ENCODE measurements around the gene LYST. TPM values are rescaled to one million over a fixed set of nuclear protein-coding genes. Genes with fewer than 3 reads are reported as not detected.
A peak's percentile ranks its signal among the peaks of the same experiment; 100 is the strongest.

LYST gene
- total RNA-seq, 1 experiment from 2014 or later = 23.9 TPM

GRCh38 chr1:235739631-235740030 is 127.1 kb downstream of the LYST start:
- H3K9me3 Mint-ChIP-seq (ENCODE audit: unreplicated experiment) = no peaks in the 10 kb centered on the region
- TF ChIP-seq, protein P1, sequence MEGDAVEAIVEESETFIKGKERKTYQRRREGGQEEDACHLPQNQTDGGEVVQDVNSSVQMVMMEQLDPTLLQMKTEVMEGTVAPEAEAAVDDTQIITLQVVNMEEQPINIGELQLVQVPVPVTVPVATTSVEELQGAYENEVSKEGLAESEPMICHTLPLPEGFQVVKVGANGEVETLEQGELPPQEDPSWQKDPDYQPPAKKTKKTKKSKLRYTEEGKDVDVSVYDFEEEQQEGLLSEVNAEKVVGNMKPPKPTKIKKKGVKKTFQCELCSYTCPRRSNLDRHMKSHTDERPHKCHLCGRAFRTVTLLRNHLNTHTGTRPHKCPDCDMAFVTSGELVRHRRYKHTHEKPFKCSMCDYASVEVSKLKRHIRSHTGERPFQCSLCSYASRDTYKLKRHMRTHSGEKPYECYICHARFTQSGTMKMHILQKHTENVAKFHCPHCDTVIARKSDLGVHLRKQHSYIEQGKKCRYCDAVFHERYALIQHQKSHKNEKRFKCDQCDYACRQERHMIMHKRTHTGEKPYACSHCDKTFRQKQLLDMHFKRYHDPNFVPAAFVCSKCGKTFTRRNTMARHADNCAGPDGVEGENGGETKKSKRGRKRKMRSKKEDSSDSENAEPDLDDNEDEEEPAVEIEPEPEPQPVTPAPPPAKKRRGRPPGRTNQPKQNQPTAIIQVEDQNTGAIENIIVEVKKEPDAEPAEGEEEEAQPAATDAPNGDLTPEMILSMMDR (IDR thresholded peaks at IDR 0.05; ENCODE audit: unreplicated experiment) = no peak
- peak; percentile 28 for DNase-seq (ENCODE audit: unreplicated experiment)
- BruUV-seq (replicated peaks) = no TSS peak
- intact Hi-C loops (cut with micrococcal nuclease) = no loop called here
- CTCF ChIA-PET = interaction anchor here (0.6 to 1.5 kb wide), 7 partner anchors 9 to 232 kb away, joined by 3 to 10 read pairs (median 5); no protein-coding TSS in a partner anchor
- H3K27me3 Mint-ChIP-seq (ENCODE audit: insufficient read depth, unreplicated experiment) = no peaks in the 10 kb centered on the region
- no peak overlapping the region for H3K27ac Mint-ChIP-seq (ENCODE audit: low read depth, unreplicated experiment)
- H3K36me3 Mint-ChIP-seq (ENCODE audit: insufficient read depth, unreplicated experiment) = peaks cover 18% of the 10 kb centered on the region
- no peak overlapping the region for H3K4me3 Mint-ChIP-seq (ENCODE audit: unreplicated experiment)
- POLR2A ChIA-PET = interaction anchor here (0.5 to 0.9 kb wide), 4 partner anchors 27 to 624 kb away, joined by 3 to 5 read pairs (median 4); no protein-coding TSS in a partner anchor
- H3K4me1 Mint-ChIP-seq (ENCODE audit: insufficient read depth, unreplicated experiment) = peaks cover 25% of the 10 kb centered on the region

GRCh38 chr1:235739124-235739523 is 127.6 kb downstream of the LYST start:
- Mint-ChIP-seq H3K4me1 (ENCODE audit: insufficient read depth, unreplicated experiment) (peaks cover 25% of the 10 kb centered on the region), H3K27me3 (ENCODE audit: insufficient read depth, unreplicated experiment) (no peaks in the 10 kb centered on the region), H3K9me3 (ENCODE audit: unreplicated experiment) (no peaks in the 10 kb centered on the region), H3K27ac (ENCODE audit: low read depth, unreplicated experiment) (no peak overlapping the region), H3K36me3 (ENCODE audit: insufficient read depth, unreplicated experiment) (peaks cover 12% of the 10 kb centered on the region), H3K4me3 (ENCODE audit: unreplicated experiment) (no peak overlapping the region)
- ChIA-PET CTCF (interaction anchor here (0.7 to 1.5 kb wide), 3 partner anchors 10 to 141 kb away, joined by 3 to 10 read pairs (median 5); no protein-coding TSS in a partner anchor), POLR2A (interaction anchor here (0.5 to 0.9 kb wide), 4 partner anchors 27 to 625 kb away, joined by 3 to 5 read pairs (median 4); no protein-coding TSS in a partner anchor)
- peak; percentile 73 for DNase-seq (ENCODE audit: unreplicated experiment)
- TF ChIP-seq, protein P1 (IDR thresholded peaks at IDR 0.05; ENCODE audit: unreplicated experiment) = no peak
- intact Hi-C loops (cut with micrococcal nuclease) = no loop called here
- BruUV-seq (replicated peaks) = no TSS peak

DNA sequence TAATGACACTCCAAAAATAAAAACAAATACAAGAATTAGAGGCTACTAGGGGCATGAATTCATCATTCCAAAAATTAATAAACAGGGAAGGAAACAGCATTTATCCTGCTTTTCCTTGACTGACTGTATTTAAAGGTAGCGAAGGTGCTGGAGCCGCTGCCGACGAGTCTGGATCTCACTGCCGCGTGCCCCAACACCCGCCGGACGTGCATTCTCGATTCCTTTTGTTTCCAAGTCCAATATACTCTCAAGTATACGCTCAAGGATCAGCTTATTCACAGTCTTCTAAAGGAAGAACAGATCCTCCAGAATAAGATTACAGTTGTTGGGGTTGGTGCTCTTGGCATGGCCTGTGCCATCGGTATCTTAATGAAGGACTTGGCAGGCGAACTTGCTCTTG is 129.0 kb downstream of the LYST start:
- ChIA-PET POLR2A (interaction anchor here (1.0 kb wide), 1 partner anchor 13 kb away, joined by 3 read pairs; no protein-coding TSS in a partner anchor), CTCF (interaction anchor here (0.5 to 1.4 kb wide), 4 partner anchors 46 to 644 kb away, joined by 3 read pairs; no protein-coding TSS in a partner anchor)
- no peak for DNase-seq (ENCODE audit: unreplicated experiment)
- TF ChIP-seq, protein P1 (IDR thresholded peaks at IDR 0.05; ENCODE audit: unreplicated experiment) = no peak
- H3K4me1 Mint-ChIP-seq (ENCODE audit: insufficient read depth, unreplicated experiment) = peaks cover 25% of the 10 kb centered on the region
- intact Hi-C loops (cut with micrococcal nuclease) = no loop called here
- no peak overlapping the region for H3K4me3 Mint-ChIP-seq (ENCODE audit: unreplicated experiment)
- BruUV-seq (replicated peaks) = no TSS peak
- peaks cover 9% of the 10 kb centered on the region for H3K36me3 Mint-ChIP-seq (ENCODE audit: insufficient read depth, unreplicated experiment)
- no peak overlapping the region for H3K27ac Mint-ChIP-seq (ENCODE audit: low read depth, unreplicated experiment)
- no peaks in the 10 kb centered on the region for H3K9me3 Mint-ChIP-seq (ENCODE audit: unreplicated experiment)
- no peaks in the 10 kb centered on the region for H3K27me3 Mint-ChIP-seq (ENCODE audit: insufficient read depth, unreplicated experiment)

DNA sequence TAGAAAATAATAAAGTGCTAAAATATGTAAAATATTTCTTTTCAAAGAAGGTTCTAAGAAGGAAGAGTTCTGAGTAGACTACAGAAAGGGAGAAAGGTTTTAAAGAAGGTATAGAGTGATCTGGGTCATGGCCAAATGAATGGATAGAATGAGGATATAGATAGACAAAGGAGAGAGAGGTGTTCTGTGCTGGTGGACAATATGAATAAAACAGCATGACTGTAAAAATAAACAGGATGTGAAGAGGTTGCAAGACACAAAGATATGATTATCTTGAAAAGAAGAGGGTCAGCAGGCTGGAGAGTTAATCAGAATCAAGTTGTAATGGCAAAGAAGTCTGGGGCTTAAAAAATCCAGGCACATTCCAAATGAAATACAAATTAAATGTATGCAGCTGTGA is 130.4 kb downstream of the LYST start:
- POLR2A ChIA-PET = no interaction called here
- no peaks in the 10 kb centered on the region for H3K9me3 Mint-ChIP-seq (ENCODE audit: unreplicated experiment)
- H3K27me3 Mint-ChIP-seq (ENCODE audit: insufficient read depth, unreplicated experiment) = no peaks in the 10 kb centered on the region

More for the DNA sequence above, 130.4 kb downstream of the LYST start:
- no peak overlapping the region for H3K27ac Mint-ChIP-seq (ENCODE audit: low read depth, unreplicated experiment)
- TF ChIP-seq, protein P1 (IDR thresholded peaks at IDR 0.05; ENCODE audit: unreplicated experiment) = no peak
- no peaks in the 10 kb centered on the region for H3K36me3 Mint-ChIP-seq (ENCODE audit: insufficient read depth, unreplicated experiment)
- H3K4me3 Mint-ChIP-seq (ENCODE audit: unreplicated experiment) = no peak overlapping the region
- CTCF ChIA-PET = interaction anchor here (0.6 to 0.9 kb wide), 2 partner anchors 8 to 18 kb away, joined by 3 read pairs; no protein-coding TSS in a partner anchor
- no peak for DNase-seq (ENCODE audit: unreplicated experiment)
- no TSS peak for BruUV-seq (replicated peaks)
- intact Hi-C loops (cut with micrococcal nuclease) = no loop called here
- peaks cover 17% of the 10 kb centered on the region for H3K4me1 Mint-ChIP-seq (ENCODE audit: insufficient read depth, unreplicated experiment)
